Bone marrow (tissue), 2 donors: Measurements from ENCODE around the gene TBC1D5.
"Not testable (repeated sequence)": the region's sequence is repeated elsewhere in the genome, so short reads cannot be mapped to it uniquely, and the experiment has no call there.

Experiments used
- DNase-seq, 2 donors: peaks; one replicate each; lab custom pipeline; 2025; lab: John Stamatoyannopoulos, UW

Gene TBC1D5

GRCh38 chr3:17356585-17356984, 385.8 kb downstream of the TBC1D5 start:
- no peak for DNase-seq

- DNase-seq: no peak
Measured at GRCh38 chr3:17355591-17355990, 386.8 kb downstream of the TBC1D5 start.

- no peak for DNase-seq
Measured at GRCh38 chr3:17354341-17354740, 388.1 kb downstream of the TBC1D5 start.

- DNase-seq: no peak
Measured at GRCh38 chr3:17352620-17353019, 389.8 kb downstream of the TBC1D5 start.

GRCh38 chr3:17351193-17351592, 391.2 kb downstream of the TBC1D5 start:
- DNase-seq: not testable (repeated sequence)

GRCh38 chr3:17349093-17349492, 393.3 kb downstream of the TBC1D5 start:
- no peak for DNase-seq

GRCh38 chr3:17342119-17342518, 400.3 kb downstream of the TBC1D5 start:
- DNase-seq: no peak

GRCh38 chr3:17340693-17341092, 401.7 kb downstream of the TBC1D5 start:
- no peak for DNase-seq

GRCh38 chr3:17340261-17340660, 402.2 kb downstream of the TBC1D5 start:
- DNase-seq: no peak

GRCh38 chr3:17339132-17339575, 403.3 kb downstream of the TBC1D5 start:
- DNase-seq: no peak

- no peak for DNase-seq
Measured at GRCh38 chr3:17336291-17336690, 406.1 kb downstream of the TBC1D5 start.

GRCh38 chr3:17333893-17334292, 408.5 kb downstream of the TBC1D5 start:
- no peak for DNase-seq

GRCh38 chr3:17333446-17333845, 409.0 kb downstream of the TBC1D5 start:
- no peak for DNase-seq

- DNase-seq: no peak
Measured at GRCh38 chr3:17330660-17331059, 411.8 kb downstream of the TBC1D5 start.

- peak in 1 of 2 donors; percentile 6 for DNase-seq
Measured at GRCh38 chr3:17329927-17330326, 412.5 kb downstream of the TBC1D5 start.

GRCh38 chr3:17322106-17322793, 420.2 kb downstream of the TBC1D5 start:
- no peak for DNase-seq

GRCh38 chr3:17320266-17320665, 422.2 kb downstream of the TBC1D5 start:
- no peak for DNase-seq

GRCh38 chr3:17315897-17316296, 426.5 kb downstream of the TBC1D5 start:
- DNase-seq: no peak

- no peak for DNase-seq
Measured at GRCh38 chr3:17314171-17314570, 428.3 kb downstream of the TBC1D5 start.

- no peak for DNase-seq
Measured at GRCh38 chr3:17313746-17314145, 428.7 kb downstream of the TBC1D5 start.

GRCh38 chr3:17310983-17311382, 431.4 kb downstream of the TBC1D5 start:
- no peak for DNase-seq

GRCh38 chr3:17307887-17308286, 434.5 kb downstream of the TBC1D5 start:
- DNase-seq: no peak

GRCh38 chr3:17307482-17307881, 434.9 kb downstream of the TBC1D5 start:
- DNase-seq: no peak

- no peak for DNase-seq
Measured at GRCh38 chr3:17304969-17305368, 437.5 kb downstream of the TBC1D5 start.
